Psoas muscle (tissue), 8 donors: ENCODE results near the gene KRT31. TPM values are rescaled to one million over a fixed set of nuclear protein-coding genes. Genes with fewer than 3 reads are reported as not detected.
"Not testable (repeated sequence)": the region's sequence is repeated elsewhere in the genome, so short reads cannot be mapped to it uniquely, and the experiment has no call there.

ENCODE experiments used
- ATAC-seq, 4 donors: fragments of 200-7000 bp; cut with Tn5 transposase; one replicate each; pipeline ENCODE4 v1.9.1; 2020; ENCODE audit warnings: moderate library complexity in 3 of 4, mild to moderate bottlenecking in 2 of 4
- DNase-seq, 2 donors: peaks; one replicate each; pipeline ENCODE4 v3.0.0-alpha.2; 2020
- H3K27ac ChIP-seq: fragments of 200-600 bp; one replicate; pipeline ENCODE4 v1.8.0; 2022
- H3K27me3 ChIP-seq, 3 donors: fragments of 200-600 bp in 1 of 3; one replicate each; pipeline versions ENCODE4 v1.6.1 to v1.8.0; 2013 to 2022; ENCODE audit warnings: low read length in 2 of 3, mild to moderate bottlenecking in 2 of 3, moderate library complexity in 1 of 3; ENCODE audit not compliant: insufficient read depth in 3 of 3
- H3K36me3 ChIP-seq, 2 donors: fragments of 200-600 bp in 1 of 2; one replicate each; pipeline versions ENCODE4 v1.6.1 to v1.8.0; 2013 to 2022; ENCODE audit warnings: low read depth in 1 of 2, mild to moderate bottlenecking in 1 of 2, moderate library complexity in 1 of 2; ENCODE audit not compliant: insufficient read depth in 1 of 2
- H3K4me1 ChIP-seq: fragments of 200-600 bp; one replicate; pipeline ENCODE4 v1.8.0; 2022
- H3K4me3 ChIP-seq: fragments of 200-600 bp; one replicate; pipeline ENCODE4 v1.8.0; 2022; ENCODE audit warnings: mild to moderate bottlenecking
- H3K9me3 ChIP-seq: fragments of 200-600 bp; one replicate; pipeline ENCODE4 v1.8.0; 2022
- WGBS, 3 donors: extraction: QIAGEN DNeasy Blood & Tissue Kit; methylation state at CpG; one replicate each; pipeline versions ENCODE4 v1.1.6 to v1.1.7; 2013; 5-methylcytosine and 5-hydroxymethylcytosine counted together
- intact Hi-C, 2 donors: fragments of 100-400 bp; cut with DNase I; formaldehyde crosslinking; loops; one replicate each; pipeline versions ENCODE4 v1.11.0 to v1.14.2; 2022
- polyA plus RNA-seq, 3 donors: library from polyadenylated mRNA; stranded (reverse); fragments of 200-250 nt; gene quantifications; one replicate each; pipeline ENCODE4 v1.2.3, GENCODE V29; 2013
- total RNA-seq, 4 donors: library from RNA; stranded (reverse); fragmentation: NEBNext Ultra II Directional in 2 of 4; extraction: Animal tissue kit (Norgen Biotek cat#: 25700) in 2 of 4; gene quantifications; one replicate each; pipeline versions ENCODE4 v1.2.1 to v1.2.4, GENCODE V29; 2021 to 2023
- TF ChIP-seq, protein P1 (sequence below): fragments of 200-600 bp; IDR thresholded peaks from one replicate; pipeline ENCODE4 v1.8.0; 2022; ENCODE audit warnings: antibody characterized with exemption
- donor health status: healthy with polysubstance abuse.
- donor health status: DM: no; HTN: no; CAD: no; lungs with moderate emphysema.
- donor health status: Bipolar disorder and iron deficiency.
- donor health status: healthy.
- donor health status: DM: yes; HTN: yes; CAD: no.
- donor health status: DM: no; HTN: no; CAD: no.
- donor health status: DM: no; HTN: no; CAD: no.
- donor health status: DM: yes; HTN: yes; CAD: no.

KRT31 gene
- total and polyA plus RNA-seq, 7 donors = 0.18 to 4.6 (median 0.87) TPM

- Histone ChIP-seq H3K4me3 (peak overlapping the region; percentile 16), H3K27ac (no peak overlapping the region), H3K9me3 (no peaks in the 10 kb centered on the region), H3K27me3 (no peaks in the 10 kb centered on the region), H3K36me3 (no peaks in the 10 kb centered on the region), H3K4me1 (no peaks in the 10 kb centered on the region)
- 95 to 98% (median 97%) methylated on average over 7 of the region's 7 CpGs for WGBS, 3 donors
- DNase-seq (no peak), ATAC-seq (no peak)
- intact Hi-C loops = no loop called here
- TF ChIP-seq, protein P1, sequence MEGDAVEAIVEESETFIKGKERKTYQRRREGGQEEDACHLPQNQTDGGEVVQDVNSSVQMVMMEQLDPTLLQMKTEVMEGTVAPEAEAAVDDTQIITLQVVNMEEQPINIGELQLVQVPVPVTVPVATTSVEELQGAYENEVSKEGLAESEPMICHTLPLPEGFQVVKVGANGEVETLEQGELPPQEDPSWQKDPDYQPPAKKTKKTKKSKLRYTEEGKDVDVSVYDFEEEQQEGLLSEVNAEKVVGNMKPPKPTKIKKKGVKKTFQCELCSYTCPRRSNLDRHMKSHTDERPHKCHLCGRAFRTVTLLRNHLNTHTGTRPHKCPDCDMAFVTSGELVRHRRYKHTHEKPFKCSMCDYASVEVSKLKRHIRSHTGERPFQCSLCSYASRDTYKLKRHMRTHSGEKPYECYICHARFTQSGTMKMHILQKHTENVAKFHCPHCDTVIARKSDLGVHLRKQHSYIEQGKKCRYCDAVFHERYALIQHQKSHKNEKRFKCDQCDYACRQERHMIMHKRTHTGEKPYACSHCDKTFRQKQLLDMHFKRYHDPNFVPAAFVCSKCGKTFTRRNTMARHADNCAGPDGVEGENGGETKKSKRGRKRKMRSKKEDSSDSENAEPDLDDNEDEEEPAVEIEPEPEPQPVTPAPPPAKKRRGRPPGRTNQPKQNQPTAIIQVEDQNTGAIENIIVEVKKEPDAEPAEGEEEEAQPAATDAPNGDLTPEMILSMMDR = no peak
These were observed 1.1 kb downstream of the KRT31 start for GRCh38 chr17:41396340-41396739.

GRCh38 chr17:41395611-41396010 is 1.8 kb downstream of the KRT31 start:
- TF ChIP-seq, protein P1 = no peak
- Histone ChIP-seq H3K36me3 (no peaks in the 10 kb centered on the region), H3K4me3 (no peak overlapping the region), H3K27me3 (no peaks in the 10 kb centered on the region), H3K4me1 (no peaks in the 10 kb centered on the region), H3K9me3 (no peaks in the 10 kb centered on the region), H3K27ac (no peak overlapping the region)
- 85 to 100% (median 99%) methylated on average over 1 of the region's 1 CpG for WGBS, 3 donors
- ATAC-seq (no peak), DNase-seq (no peak)
- intact Hi-C loops = no loop called here

GRCh38 chr17:41395044-41395443 is 2.4 kb downstream of the KRT31 start:
- H3K27me3 ChIP-seq, H3K4me3 ChIP-seq, H3K36me3 ChIP-seq, H3K9me3 ChIP-seq, H3K27ac ChIP-seq, intact Hi-C loops, ATAC-seq, DNase-seq, H3K4me1 ChIP-seq: not testable (repeated sequence)
- WGBS, 3 donors = 73 to 79% (median 76%) methylated on average over 11 to 12 of the region's 12 CpGs

- 76 to 79% (median 78%) methylated on average over 10 of the region's 10 CpGs for WGBS, 3 donors
- no peak overlapping the region for H3K4me3 ChIP-seq
These were observed 3.0 kb downstream of the KRT31 start for GRCh38 chr17:41394254-41394996.

GRCh38 chr17:41393826-41394225 is 3.6 kb downstream of the KRT31 start:
- no peak for DNase-seq
- H3K36me3 ChIP-seq = no peaks in the 10 kb centered on the region
- intact Hi-C loops = no loop called here
- TF ChIP-seq, protein P1 = no peak
- H3K4me1 ChIP-seq = no peaks in the 10 kb centered on the region
- ATAC-seq = no peak
- H3K9me3 ChIP-seq = no peaks in the 10 kb centered on the region
- no peak overlapping the region for H3K4me3 ChIP-seq
- WGBS, 3 donors = 74 to 89% (median 81%) methylated on average over 10 of the region's 10 CpGs
- no peak overlapping the region for H3K27ac ChIP-seq
- H3K27me3 ChIP-seq = no peaks in the 10 kb centered on the region

More at GRCh38 chr17:41394254-41394996, 3.0 kb downstream of the KRT31 start:
- Histone ChIP-seq H3K36me3 (no peaks in the 10 kb centered on the region), H3K27ac (no peak overlapping the region), H3K4me1 (no peaks in the 10 kb centered on the region), H3K9me3 (no peaks in the 10 kb centered on the region), H3K27me3 (no peaks in the 10 kb centered on the region)
- intact Hi-C loops = no loop called here
- DNase-seq (no peak), ATAC-seq (no peak)
- TF ChIP-seq, protein P1 = no peak
